HepG2 (cell line): ENCODE measurements around the gene TSNAXIP1. TPM values are rescaled to one million over a fixed set of nuclear protein-coding genes. Genes with fewer than 3 reads are reported as not detected.

Source experiments
- DMAP1 ChIP-seq: IDR thresholded peaks from 2 replicates; pipeline ENCODE4 v1.6.1; 2016
- HOXA5 ChIP-seq: sonication (generic); formaldehyde crosslinking; IDR thresholded peaks from 2 replicates; pipeline ENCODE4 v1.4.0; 2020; ENCODE audit warnings: missing genetic modification reagents
- IKZF1 ChIP-seq: fragments of 450-650 bp; IDR thresholded peaks from 2 replicates; pipeline ENCODE4 v1.7.1; 2016
- IRX3 ChIP-seq: sonication (generic); formaldehyde crosslinking; IDR thresholded peaks from 2 replicates; pipeline ENCODE4 v1.8.1; 2023; ENCODE audit warnings: mild to moderate bottlenecking, low read depth, missing genetic modification reagents, borderline replicate concordance
- MATR3 ChIP-seq: sonication (generic); formaldehyde crosslinking; IDR thresholded peaks from 2 replicates; pipeline ENCODE4 v1.4.0; 2020; ENCODE audit warnings: missing genetic modification reagents
- MAX ChIP-seq: IDR thresholded peaks from 2 replicates; pipeline ENCODE4 v1.6.1; 2012; ENCODE audit warnings: inconsistent platforms
- MEIS2 ChIP-seq: sonication (generic); formaldehyde crosslinking; IDR thresholded peaks from 2 replicates; pipeline ENCODE4 v1.9.0; 2021; ENCODE audit warnings: mild to moderate bottlenecking, missing genetic modification reagents
- NFAT5 ChIP-seq: sonication (generic); formaldehyde crosslinking; IDR thresholded peaks from 2 replicates; pipeline ENCODE4 v1.4.0; 2020; ENCODE audit warnings: missing genetic modification reagents
- NFYC ChIP-seq: IDR thresholded peaks from 2 replicates; pipeline ENCODE4 v1.6.1; 2016; ENCODE audit warnings: missing genetic modification reagents, missing compliant biosample characterization
- SSRP1 ChIP-seq: IDR thresholded peaks from 2 replicates; pipeline ENCODE4 v1.6.1; 2016; ENCODE audit warnings: control low read depth
- TBX2 ChIP-seq: sonication (generic); formaldehyde crosslinking; IDR thresholded peaks from 2 replicates; pipeline ENCODE4 v1.5.0; 2020; ENCODE audit warnings: missing genetic modification reagents, mild to moderate bottlenecking, borderline replicate concordance
- ZC3H4 ChIP-seq: sonication (generic); formaldehyde crosslinking; IDR thresholded peaks from 2 replicates; pipeline ENCODE4 v1.4.0; 2020; ENCODE audit warnings: missing genetic modification reagents, borderline replicate concordance
- ZNF138 ChIP-seq: sonication (generic); formaldehyde crosslinking; IDR thresholded peaks from 2 replicates; pipeline ENCODE4 v1.5.0; 2020; ENCODE audit warnings: mild to moderate bottlenecking, low read depth, missing genetic modification reagents
- ZNF296 ChIP-seq: sonication (generic); formaldehyde crosslinking; conservative IDR thresholded peaks from 2 replicates; pipeline ENCODE4 v1.5.0; 2020; ENCODE audit warnings: mild to moderate bottlenecking, missing genetic modification reagents
- ZNF317 ChIP-seq: sonication (generic); formaldehyde crosslinking; IDR thresholded peaks from 2 replicates; pipeline ENCODE4 v1.5.0; 2020; ENCODE audit warnings: mild to moderate bottlenecking, missing genetic modification reagents
- ZSCAN29 ChIP-seq: sonication (generic); formaldehyde crosslinking; conservative IDR thresholded peaks from 2 replicates; pipeline ENCODE4 v1.4.0; 2020; ENCODE audit warnings: mild to moderate bottlenecking, missing genetic modification reagents
- ZSCAN9 ChIP-seq: IDR thresholded peaks from 2 replicates; pipeline ENCODE4 v1.6.1; 2016; ENCODE audit warnings: borderline replicate concordance
- polyA plus RNA-seq, 8 experiments: library from polyadenylated mRNA; depleted of rRNA in 3 of 8; stranded (reverse) in 7 of 8; unstranded in 1 of 8; fragments of >200 nt; fragmentation: Illumina TruSeq in 4 of 8; extraction: Trizol in 4 of 8; gene quantifications; 2 replicates each; pipeline versions ENCODE4 v1.2.1 to v1.2.3, GENCODE V29; 2011 to 2016; ENCODE audit warnings: low read depth in 4 of 8, missing spikeins in 1 of 8, mixed read lengths in 1 of 8; ENCODE audit not compliant: insufficient read depth in 1 of 8
- total RNA-seq, 5 experiments: library from RNA; depleted of rRNA; stranded (reverse); fragments of >200 nt; fragmentation: Illumina TruSeq; extraction: Trizol; gene quantifications; 2 replicates each; pipeline ENCODE4 v1.2.3, GENCODE V29; 2016; ENCODE audit warnings: low read depth in 1 of 5

Gene TSNAXIP1
- total and polyA plus RNA-seq, 2 of the 13 experiments (the other 11 are each of a cell fraction or from before 2014, with no cell fraction given): 0.37 to 0.86 TPM

- TF ChIP-seq NFAT5 (no peak), SSRP1 (no peak), IKZF1 (no peak), IRX3 (no peak), HOXA5 (CRISPR knock-in tag) (peak; percentile 49; the same call in 1 of the 2 replicates), TBX2 (peak; percentile 15; the same call in 1 of the 2 replicates), DMAP1 (peak; percentile 72), ZSCAN29 (CRISPR knock-in tag) (no peak; the same call in 1 of the 2 replicates), MAX (peak; percentile 87), NFYC (no peak), ZNF138 (CRISPR knock-in tag) (peak; percentile 84), ZSCAN9 (CRISPR knock-in tag) (no peak), ZNF317 (CRISPR knock-in tag) (peak; percentile 79), MATR3 (CRISPR knock-in tag) (no peak), ZNF296 (CRISPR knock-in tag) (peak; percentile 64; the same call in 1 of the 2 replicates), MEIS2 (CRISPR knock-in tag) (no peak), ZC3H4 (CRISPR knock-in tag) (0 out of 2 replicates have a peak, but pooled peaks have one; percentile 27)
Observed at GRCh38 chr16:67842509-67843342, 36.0 kb downstream of the TSNAXIP1 start (continued).
